DMS53 treated with DMSO at 0.1 percent for 48 hours (cell line): ENCODE measurements around the gene DYNC1LI1.
"Not testable (repeated sequence)": the region's sequence is repeated elsewhere in the genome, so short reads cannot be mapped to it uniquely, and the experiment has no call there.

ENCODE experiments used
- DNase-seq: peaks from one replicate; lab custom pipeline; 2025; ENCODE audit not compliant: unreplicated experiment; lab: John Stamatoyannopoulos, UW

DYNC1LI1 gene

GRCh38 chr3:32540899-32541298, 29.8 kb downstream of the DYNC1LI1 start:
- DNase-seq = no peak

- no peak for DNase-seq
Observed at GRCh38 chr3:32532434-32532833, 38.2 kb downstream of the DYNC1LI1 start.

GRCh38 chr3:32531010-32531647, 39.5 kb downstream of the DYNC1LI1 start:
- no peak for DNase-seq

GRCh38 chr3:32525720-32526119, 44.9 kb downstream of the DYNC1LI1 start:
- no peak for DNase-seq

GRCh38 chr3:32522682-32523081, 48.0 kb downstream of the DYNC1LI1 start:
- DNase-seq = no peak

GRCh38 chr3:32518921-32519320, 51.7 kb downstream of the DYNC1LI1 start:
- DNase-seq = not testable (repeated sequence)

- DNase-seq = not testable (repeated sequence)
Observed at GRCh38 chr3:32516751-32517150, 53.9 kb downstream of the DYNC1LI1 start.

- no peak for DNase-seq
Observed at GRCh38 chr3:32511005-32511404, 59.7 kb downstream of the DYNC1LI1 start.

GRCh38 chr3:32510075-32510724, 60.5 kb downstream of the DYNC1LI1 start:
- DNase-seq = no peak

GRCh38 chr3:32508711-32509110, 61.9 kb downstream of the DYNC1LI1 start:
- no peak for DNase-seq

- DNase-seq = no peak
Observed at GRCh38 chr3:32506466-32506865, 64.2 kb downstream of the DYNC1LI1 start.

- DNase-seq = no peak
Observed at GRCh38 chr3:32502946-32503286, 67.7 kb downstream of the DYNC1LI1 start.

- peak; percentile 8 for DNase-seq
Observed at GRCh38 chr3:32502118-32502945, 68.3 kb downstream of the DYNC1LI1 start, which contains the start of gene CMTM6. CMTM6 (minus strand) TSS chr3:32502852; CDS start chr3:32502745, 107 bp downstream.

- no peak for DNase-seq
Observed at GRCh38 chr3:32501783-32502117, 68.9 kb downstream of the DYNC1LI1 start.

GRCh38 chr3:32500880-32501782, 69.5 kb downstream of the DYNC1LI1 start:
- DNase-seq = no peak

GRCh38 chr3:32500231-32500630, 70.4 kb downstream of the DYNC1LI1 start:
- no peak for DNase-seq

GRCh38 chr3:32499585-32499984, 71.1 kb downstream of the DYNC1LI1 start:
- DNase-seq = no peak

GRCh38 chr3:32498992-32499391, 71.7 kb downstream of the DYNC1LI1 start:
- DNase-seq = no peak

GRCh38 chr3:32498252-32498651, 72.4 kb downstream of the DYNC1LI1 start:
- DNase-seq = no peak

GRCh38 chr3:32495609-32496008, 75.0 kb downstream of the DYNC1LI1 start:
- DNase-seq = no peak

- no peak for DNase-seq
Observed at GRCh38 chr3:32495085-32495484, 75.6 kb downstream of the DYNC1LI1 start.
